HepG2 (cell line): ENCODE results near the gene MAST1. TPM values are rescaled to one million over a fixed set of nuclear protein-coding genes. Genes with fewer than 3 reads are reported as not detected.

Experiments
- CBX1 ChIP-seq: IDR thresholded peaks from one replicate; pipeline ENCODE4 v1.6.1; 2016; ENCODE audit warnings: antibody characterized with exemption, low read depth
- CCAR2 ChIP-seq: fragments of 200-400 bp; formaldehyde crosslinking; optimal IDR thresholded peaks from 2 replicates; pipeline ENCODE3; 2018; ENCODE audit warnings: low read depth, mild to moderate bottlenecking, low read length, moderate library complexity
- DMTF1 ChIP-seq: sonication (generic); formaldehyde crosslinking; IDR thresholded peaks from 2 replicates; pipeline ENCODE4 v1.4.0; 2020; ENCODE audit warnings: mild to moderate bottlenecking, missing genetic modification reagents
- FOXA3 ChIP-seq: IDR thresholded peaks from 2 replicates; pipeline ENCODE4 v1.6.1; 2016; ENCODE audit warnings: missing genetic modification reagents, missing compliant biosample characterization
- MTF2 ChIP-seq: sonication (generic); formaldehyde crosslinking; IDR thresholded peaks from 2 replicates; pipeline ENCODE4 v1.5.0; 2020; ENCODE audit warnings: missing genetic modification reagents, borderline replicate concordance
- SNAPC5 ChIP-seq: sonication (generic); formaldehyde crosslinking; IDR thresholded peaks from 2 replicates; pipeline ENCODE4 v1.8.1; 2023; ENCODE audit warnings: mild to moderate bottlenecking, missing genetic modification reagents, borderline replicate concordance
- U2AF1 ChIP-seq: fragments of 200-400 bp; formaldehyde crosslinking; optimal IDR thresholded peaks from 2 replicates; pipeline ENCODE3; 2017; ENCODE audit warnings: mild to moderate bottlenecking, low read depth, low read length
- ZNF18 ChIP-seq: sonication (generic); formaldehyde crosslinking; IDR thresholded peaks from 2 replicates; pipeline ENCODE4 v1.8.0; 2022; ENCODE audit warnings: mild to moderate bottlenecking, missing genetic modification reagents; ENCODE audit not compliant: insufficient replicate concordance
- polyA plus RNA-seq, 8 experiments: library from polyadenylated mRNA; depleted of rRNA in 3 of 8; stranded (reverse) in 7 of 8; unstranded in 1 of 8; fragments of >200 nt; fragmentation: Illumina TruSeq in 4 of 8; extraction: Trizol in 4 of 8; gene quantifications; 2 replicates each; pipeline versions ENCODE4 v1.2.1 to v1.2.3, GENCODE V29; 2011 to 2016; ENCODE audit warnings: low read depth in 4 of 8, missing spikeins in 1 of 8, mixed read lengths in 1 of 8; ENCODE audit not compliant: insufficient read depth in 1 of 8
- total RNA-seq, 5 experiments: library from RNA; depleted of rRNA; stranded (reverse); fragments of >200 nt; fragmentation: Illumina TruSeq; extraction: Trizol; gene quantifications; 2 replicates each; pipeline ENCODE4 v1.2.3, GENCODE V29; 2016; ENCODE audit warnings: low read depth in 1 of 5

The MAST1 gene
- total and polyA plus RNA-seq, 2 of the 13 experiments (the other 11 are each of a cell fraction or from before 2014, with no cell fraction given) = 0.73 to 4.7 TPM

- TF ChIP-seq DMTF1 (no peak), SNAPC5 (CRISPR knock-in tag) (no peak), MTF2 (CRISPR knock-in tag) (no peak), FOXA3 (CRISPR knock-in tag) (no peak), U2AF1 (no peak), CBX1 (no peak), ZNF18 (no peak), CCAR2 (no peak)
These were observed 46.3 kb downstream of the MAST1 start (continued) for GRCh38 chr19:12884627-12884925.
